Cardiac muscle cell (in vitro differentiated cells and primary cell): Measurements from ENCODE around the gene MARK1. TPM values are rescaled to one million over a fixed set of nuclear protein-coding genes. Genes with fewer than 3 reads are reported as not detected.

Source experiments
- DNase-seq, 2 donors: peaks; one replicate each; pipeline versions ENCODE4 v3.0.0 to v3.0.0-alpha.2; 2010 to 2017; ENCODE audit warnings: low read depth in 1 of 2, low spot score in 1 of 2
- H3K27ac ChIP-seq: fragments of 200-600 bp; sonication (generic); 2 replicates; pipeline ENCODE4 v1.5.1; 2016
- H3K27me3 ChIP-seq: fragments of 200-600 bp; sonication (generic); 2 replicates; pipeline ENCODE4 v1.6.0; 2016; ENCODE audit warnings: control low read depth
- H3K36me3 ChIP-seq: fragments of 200-600 bp; sonication (generic); 2 replicates; pipeline ENCODE4 v1.5.1; 2016; ENCODE audit warnings: control low read depth
- H3K4me1 ChIP-seq: fragments of 200-600 bp; sonication (generic); 2 replicates; pipeline ENCODE4 v1.8.1; 2017; ENCODE audit warnings: low read depth, mild to moderate bottlenecking, mixed run types
- H3K4me3 ChIP-seq: fragments of 200-600 bp; sonication (generic); 2 replicates; pipeline ENCODE4 v1.5.1; 2016; ENCODE audit warnings: mild to moderate bottlenecking
- H3K9me3 ChIP-seq: fragments of 200-600 bp; sonication (generic); 2 replicates; pipeline ENCODE4 v1.5.1; 2017; ENCODE audit warnings: low read depth, mild to moderate bottlenecking, control low read depth
- CTCF ChIP-seq: IDR thresholded peaks from 2 replicates; pipeline ENCODE4 v1.5.1; 2012; ENCODE audit warnings: low read depth, mild to moderate bottlenecking, low read length
- polyA plus RNA-seq: library from polyadenylated mRNA; unstranded; fragments of >200 nt; fragmentation: Nextera tagmentation; extraction: Ambion mirVana; gene quantifications from 2 replicates; pipeline ENCODE4 v1.2.1, GENCODE V29; 2016
- total RNA-seq: library from RNA; depleted of rRNA; stranded (reverse); fragments of >200 nt; gene quantifications from 2 replicates; pipeline ENCODE4 v1.2.3, GENCODE V29; 2016

MARK1 gene
- total and polyA plus RNA-seq, 2 experiments from 2014 or later = 24.6 to 25.2 TPM

- Histone ChIP-seq H3K4me1 (peaks cover 10% of the 10 kb centered on the region), H3K9me3 (no peaks in the 10 kb centered on the region), H3K4me3 (no peak overlapping the region), H3K27me3 (no peaks in the 10 kb centered on the region), H3K27ac (no peak overlapping the region), H3K36me3 (no peaks in the 10 kb centered on the region)
- no peak for TF ChIP-seq CTCF
- DNase-seq = no peak
These were observed 23.8 kb downstream of the MARK1 start for GRCh38 chr1:220551718-220552117.

GRCh38 chr1:220552672-220553260, 24.8 kb downstream of the MARK1 start:
- Histone ChIP-seq H3K4me3 (no peak overlapping the region), H3K4me1 (peaks cover 10% of the 10 kb centered on the region), H3K27me3 (no peaks in the 10 kb centered on the region), H3K36me3 (no peaks in the 10 kb centered on the region), H3K27ac (no peak overlapping the region), H3K9me3 (no peaks in the 10 kb centered on the region)
- DNase-seq = no peak
- no peak for TF ChIP-seq CTCF

DNA sequence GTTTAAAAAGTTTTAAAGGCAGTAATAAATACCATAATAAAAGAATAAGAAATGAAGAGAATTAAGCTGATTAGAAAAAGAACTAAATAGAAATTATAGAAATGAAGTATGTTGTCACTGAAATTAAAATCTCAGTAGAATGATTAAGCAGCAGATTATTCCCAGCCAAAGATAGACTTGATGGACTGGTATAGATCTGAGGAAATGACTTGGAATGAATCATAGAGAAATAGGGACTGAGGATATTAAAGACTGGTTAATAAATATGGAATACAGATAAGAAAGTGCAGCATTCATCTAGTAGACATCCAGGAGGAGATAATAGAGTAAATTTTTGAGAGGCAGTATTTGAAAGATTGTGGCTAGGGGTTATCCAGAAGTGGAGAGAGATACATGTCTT, 28.7 kb downstream of the MARK1 start:
- Histone ChIP-seq H3K4me3 (no peak overlapping the region), H3K27ac (no peak overlapping the region), H3K27me3 (no peaks in the 10 kb centered on the region), H3K9me3 (no peaks in the 10 kb centered on the region), H3K36me3 (no peaks in the 10 kb centered on the region), H3K4me1 (peaks cover 16% of the 10 kb centered on the region)
- no peak for TF ChIP-seq CTCF
- no peak for DNase-seq

DNA sequence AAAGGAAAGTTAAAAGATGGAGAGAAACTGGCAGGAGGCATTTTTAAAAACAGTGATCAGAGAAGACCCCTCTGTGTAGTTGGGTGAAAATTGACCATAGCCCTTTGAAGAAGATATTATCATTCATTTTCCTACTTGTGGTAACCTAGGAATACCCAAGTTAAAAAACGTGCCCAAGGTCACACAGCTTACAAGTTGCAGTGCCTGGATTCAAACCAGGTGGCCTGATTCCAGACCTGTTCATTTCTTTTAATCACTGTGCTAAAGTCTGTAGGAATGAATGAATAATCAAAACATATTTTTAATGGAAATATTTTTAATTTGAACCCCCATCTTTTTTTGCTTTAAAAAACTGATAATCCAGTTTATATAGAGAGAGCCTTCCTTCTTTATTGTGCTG, 35.6 kb downstream of the MARK1 start:
- no peak for TF ChIP-seq CTCF
- H3K9me3 ChIP-seq = no peaks in the 10 kb centered on the region
- H3K36me3 ChIP-seq = no peaks in the 10 kb centered on the region
- peaks cover 19% of the 10 kb centered on the region for H3K4me1 ChIP-seq
- H3K27me3 ChIP-seq = no peaks in the 10 kb centered on the region
- no peak overlapping the region for H3K27ac ChIP-seq
- no peak overlapping the region for H3K4me3 ChIP-seq
- no peak for DNase-seq

DNA sequence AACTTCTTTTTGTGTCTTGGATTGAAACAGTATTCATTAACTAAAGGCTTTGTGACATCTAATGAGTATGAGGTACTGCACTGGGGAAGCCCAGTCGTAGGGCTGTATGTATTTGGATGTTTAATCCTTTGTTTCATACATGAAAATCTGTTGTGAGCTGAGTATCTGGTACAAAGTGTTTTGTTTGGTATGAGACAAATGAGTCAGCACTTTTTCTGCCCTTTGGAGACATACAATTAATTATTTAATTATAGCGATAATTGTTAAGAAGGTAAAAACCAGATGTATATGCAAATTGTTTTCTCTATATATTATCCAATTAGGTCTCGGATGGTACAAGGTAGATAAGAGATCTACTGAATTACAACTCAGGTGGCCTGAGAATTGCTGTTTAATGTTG, 36.3 kb downstream of the MARK1 start:
- DNase-seq = no peak
- Histone ChIP-seq H3K9me3 (no peaks in the 10 kb centered on the region), H3K4me3 (no peak overlapping the region), H3K27ac (no peak overlapping the region), H3K36me3 (no peaks in the 10 kb centered on the region), H3K4me1 (peaks cover 14% of the 10 kb centered on the region), H3K27me3 (no peaks in the 10 kb centered on the region)
- no peak for TF ChIP-seq CTCF
